SH-SY5Y (cell line): ENCODE measurements around the gene NUDT8.

Source experiments
- GATA2 ChIP-seq: IDR thresholded peaks from 2 replicates; pipeline ENCODE4 v1.6.1; 2011; ENCODE audit warnings: mild to moderate bottlenecking, low read depth, low read length
- GATA3 ChIP-seq: IDR thresholded peaks from 2 replicates; pipeline ENCODE4 v1.6.1; 2011; ENCODE audit warnings: low read depth, mild to moderate bottlenecking, low read length, moderate library complexity

DNA sequence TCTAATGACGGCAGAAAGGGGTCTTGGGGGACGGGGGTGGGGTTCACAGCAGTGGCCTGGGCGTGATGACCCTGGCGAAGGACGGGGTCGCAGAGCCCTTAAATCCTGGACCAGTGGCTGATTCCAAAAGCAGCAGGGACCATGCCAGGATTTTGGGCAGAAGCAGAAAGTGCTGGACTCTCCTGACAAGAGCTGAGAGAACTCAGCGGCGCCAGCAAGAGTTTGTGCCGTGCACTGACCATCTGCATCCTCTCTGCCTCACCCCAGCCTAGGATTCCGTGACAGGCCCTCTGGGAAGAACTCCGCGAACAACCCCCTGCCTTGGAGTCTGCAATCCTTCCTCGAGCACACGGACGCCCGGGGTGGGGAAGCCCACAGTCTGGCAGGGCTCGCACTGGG, 23.6 kb downstream of the NUDT8 start:
- TF ChIP-seq GATA2 (no peak), GATA3 (no peak)
